HUES48 (cell line): ENCODE data around the gene BMPR1B.

ENCODE experiments used
- H3K27ac ChIP-seq: one replicate; pipeline ENCODE4 v1.7.0; 2013; ENCODE audit warnings: low read depth, low read length, inconsistent platforms
- H3K27me3 ChIP-seq: 2 replicates; pipeline ENCODE4 v1.6.1; 2013; ENCODE audit warnings: mild to moderate bottlenecking, low read length; ENCODE audit not compliant: control insufficient read depth, insufficient read depth
- H3K36me3 ChIP-seq: 2 replicates; pipeline ENCODE4 v1.6.1; 2013; ENCODE audit warnings: low read length; ENCODE audit not compliant: control insufficient read depth, insufficient read depth
- H3K4me1 ChIP-seq: 2 replicates; pipeline ENCODE4 v1.6.1; 2013; ENCODE audit warnings: mild to moderate bottlenecking, low read length; ENCODE audit not compliant: control insufficient read depth, insufficient read depth
- H3K4me3 ChIP-seq: 2 replicates; pipeline ENCODE4 v1.5.1; 2013; ENCODE audit warnings: mild to moderate bottlenecking, low read depth, low read length
- H3K9ac ChIP-seq: 2 replicates; pipeline ENCODE4 v1.6.1; 2013; ENCODE audit warnings: mild to moderate bottlenecking, low read depth, low read length, moderate library complexity
- H3K9me3 ChIP-seq: 2 replicates; pipeline ENCODE4 v1.6.1; 2013; ENCODE audit warnings: low read length; ENCODE audit not compliant: control insufficient read depth, insufficient read depth

BMPR1B gene

DNA sequence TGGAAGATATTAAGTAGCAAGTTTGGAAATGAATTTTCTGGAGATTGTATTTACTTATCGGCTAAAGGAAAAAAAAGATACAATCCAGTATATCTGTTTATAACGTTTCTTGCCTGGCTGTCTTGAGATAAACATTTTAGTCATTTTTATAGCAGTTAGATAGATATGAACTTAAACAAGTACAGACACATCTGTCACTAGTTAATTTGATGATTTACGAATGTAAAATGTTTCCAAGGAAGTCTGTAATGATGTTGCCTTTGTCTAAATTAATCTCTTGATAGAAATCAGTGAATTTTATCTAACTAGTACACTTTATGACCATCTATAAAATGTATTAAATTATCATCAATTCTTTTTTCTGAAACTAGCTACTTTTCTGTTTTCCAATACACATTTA is 5.7 kb downstream of the BMPR1B start:
- Histone ChIP-seq H3K9me3 (no peaks in the 10 kb centered on the region), H3K27me3 (peaks cover 24% of the 10 kb centered on the region), H3K4me1 (peaks cover 11% of the 10 kb centered on the region), H3K9ac (no peak overlapping the region), H3K27ac (no peak overlapping the region), H3K36me3 (no peaks in the 10 kb centered on the region), H3K4me3 (no peak overlapping the region)

DNA sequence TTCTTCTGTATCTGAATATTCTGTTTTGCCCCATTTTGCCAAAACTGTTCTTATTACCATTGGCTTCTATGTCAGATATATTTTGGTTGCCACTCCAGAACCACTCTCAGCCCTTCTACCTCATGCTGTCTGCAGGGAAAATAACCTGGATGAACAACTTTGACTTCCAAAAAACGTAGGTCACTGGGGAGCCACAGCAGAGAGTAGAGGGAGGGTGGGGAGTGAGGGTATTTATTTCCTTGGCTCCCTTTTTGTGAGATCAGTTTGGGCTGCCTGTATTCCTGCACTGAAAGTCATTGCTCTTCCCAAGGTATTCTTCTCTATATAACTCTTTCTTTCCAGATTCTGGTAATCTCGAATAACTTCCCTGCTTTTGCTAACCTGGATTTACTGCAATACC is 6.3 kb downstream of the BMPR1B start:
- H3K36me3 ChIP-seq = no peaks in the 10 kb centered on the region
- H3K27me3 ChIP-seq = peaks cover 18% of the 10 kb centered on the region
- H3K4me3 ChIP-seq = no peak overlapping the region
- H3K9me3 ChIP-seq = no peaks in the 10 kb centered on the region
- H3K27ac ChIP-seq = no peak overlapping the region
- H3K9ac ChIP-seq = no peak overlapping the region
- H3K4me1 ChIP-seq = peaks cover 10% of the 10 kb centered on the region

DNA sequence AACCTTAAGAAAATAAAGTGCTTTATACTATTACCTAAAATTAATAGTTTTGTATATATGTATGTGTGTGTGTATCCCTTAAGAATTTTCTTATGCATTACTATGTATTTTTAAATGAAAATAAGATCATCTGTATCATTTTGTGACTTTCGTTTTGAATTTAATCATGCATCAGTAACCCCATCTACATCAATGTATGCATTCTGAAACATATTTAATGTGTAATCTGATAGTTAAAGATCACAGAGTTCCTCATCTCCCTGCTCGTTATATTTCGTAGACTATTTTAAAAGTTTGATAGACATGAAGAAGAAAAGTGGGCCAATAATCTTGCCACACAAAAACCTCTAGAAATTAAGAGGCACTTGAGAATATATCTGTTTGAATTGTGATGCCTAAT is 7.4 kb downstream of the BMPR1B start:
- H3K4me3 ChIP-seq = no peak overlapping the region
- H3K9me3 ChIP-seq = no peaks in the 10 kb centered on the region
- no peak overlapping the region for H3K9ac ChIP-seq
- H3K27ac ChIP-seq = no peak overlapping the region
- peaks cover 7% of the 10 kb centered on the region for H3K27me3 ChIP-seq
- peaks cover 4% of the 10 kb centered on the region; the same call in 1 of the 2 replicates for H3K4me1 ChIP-seq
- no peaks in the 10 kb centered on the region for H3K36me3 ChIP-seq

DNA sequence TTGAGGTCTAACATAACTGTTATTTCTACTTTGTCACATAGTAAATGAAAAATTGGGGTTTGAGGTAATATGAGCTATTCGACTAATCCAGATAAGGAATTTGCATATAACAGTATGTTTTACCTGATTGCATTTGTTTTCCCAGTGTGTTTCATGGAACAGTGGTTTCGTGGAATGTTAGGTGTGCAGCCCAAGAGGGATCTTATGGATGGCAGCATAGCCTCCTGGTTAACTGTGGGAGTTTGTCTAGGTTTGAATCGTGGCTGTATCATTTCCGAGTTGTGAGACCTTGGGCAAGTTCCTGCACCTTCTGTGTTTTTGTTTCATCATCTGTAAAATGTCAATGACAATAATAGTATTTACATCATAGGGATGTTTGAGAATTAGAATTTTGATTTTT is 7.9 kb downstream of the BMPR1B start:
- H3K4me3 ChIP-seq = no peak overlapping the region
- peaks cover 3% of the 10 kb centered on the region; the same call in 1 of the 2 replicates for H3K27me3 ChIP-seq
- peaks cover 4% of the 10 kb centered on the region; the same call in 1 of the 2 replicates for H3K4me1 ChIP-seq
- H3K27ac ChIP-seq = no peak overlapping the region
- no peaks in the 10 kb centered on the region for H3K36me3 ChIP-seq
- no peak overlapping the region for H3K9ac ChIP-seq
- no peaks in the 10 kb centered on the region for H3K9me3 ChIP-seq

DNA sequence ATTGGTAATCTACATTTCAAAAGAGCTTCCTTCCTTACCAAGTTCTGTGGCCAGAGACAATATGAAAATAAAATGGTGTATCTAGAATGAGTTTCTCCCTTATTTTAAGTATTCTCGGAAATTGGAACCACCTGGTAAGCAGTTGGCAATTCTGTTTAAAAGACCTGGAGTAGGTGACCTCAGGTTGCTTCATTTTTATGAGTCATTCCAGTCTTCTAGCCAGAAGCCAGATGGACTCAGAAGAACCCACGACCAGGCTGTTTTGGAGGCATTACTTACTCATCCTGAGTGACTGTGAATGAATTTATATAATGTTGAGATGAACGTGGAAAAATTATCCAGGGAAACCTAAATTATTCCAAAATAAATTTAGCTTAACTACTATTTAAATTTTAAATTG is 9.1 kb downstream of the BMPR1B start:
- Histone ChIP-seq H3K27ac (no peak overlapping the region), H3K27me3 (no peaks in the 10 kb centered on the region), H3K4me3 (no peak overlapping the region)

DNA sequence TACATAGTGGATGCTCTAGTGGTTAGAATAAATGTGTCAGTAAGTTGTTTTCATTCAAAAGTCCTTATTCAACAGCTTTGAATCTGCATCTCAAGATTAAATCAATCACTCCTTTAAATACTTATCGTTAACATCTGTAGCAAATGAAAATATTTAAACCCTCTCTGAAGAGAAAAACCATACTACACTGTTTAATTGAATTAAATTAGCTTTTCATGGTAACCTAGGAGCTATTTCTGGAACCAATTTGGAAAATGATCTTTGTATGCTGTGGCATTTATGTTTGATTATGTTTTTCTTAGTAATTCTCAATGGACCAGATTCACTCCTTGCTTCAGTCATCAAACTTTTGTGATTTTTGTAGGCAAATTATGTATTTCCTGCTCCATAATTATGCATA is 9.7 kb downstream of the BMPR1B start:
- no peak overlapping the region for H3K27ac ChIP-seq
- no peak overlapping the region for H3K4me3 ChIP-seq
- no peaks in the 10 kb centered on the region for H3K27me3 ChIP-seq
- no peaks in the 10 kb centered on the region for H3K36me3 ChIP-seq
- H3K4me1 ChIP-seq = no peaks in the 10 kb centered on the region
- H3K9me3 ChIP-seq = no peaks in the 10 kb centered on the region
- H3K9ac ChIP-seq = no peak overlapping the region

More for the DNA sequence above, 9.1 kb downstream of the BMPR1B start:
- H3K4me1 ChIP-seq = no peaks in the 10 kb centered on the region
- H3K36me3 ChIP-seq = no peaks in the 10 kb centered on the region
- no peak overlapping the region for H3K9ac ChIP-seq
- H3K9me3 ChIP-seq = no peaks in the 10 kb centered on the region

DNA sequence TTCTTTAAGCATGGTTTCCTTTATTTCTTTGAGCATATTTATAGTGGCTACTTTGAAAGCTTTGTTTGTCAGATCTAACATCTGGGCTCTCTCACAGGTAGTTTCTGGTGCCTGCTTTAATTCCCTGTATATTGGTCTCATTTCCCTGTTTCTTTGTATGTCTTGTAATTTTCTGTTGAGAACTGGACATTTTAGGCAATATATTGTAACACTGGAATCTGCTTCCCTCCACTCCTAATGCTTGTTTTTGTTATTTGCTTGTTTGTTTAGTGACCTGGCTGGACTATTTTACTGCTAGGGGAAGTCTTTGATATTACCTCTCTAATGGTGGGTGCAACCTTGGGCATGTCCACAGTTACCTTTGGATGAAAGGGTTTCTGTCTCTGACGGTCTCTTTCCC is 25.0 kb downstream of the BMPR1B start:
- Histone ChIP-seq H3K4me3 (no peak overlapping the region), H3K27ac (no peak overlapping the region), H3K9ac (no peak overlapping the region), H3K9me3 (no peaks in the 10 kb centered on the region), H3K36me3 (no peaks in the 10 kb centered on the region), H3K27me3 (no peaks in the 10 kb centered on the region), H3K4me1 (no peaks in the 10 kb centered on the region)

DNA sequence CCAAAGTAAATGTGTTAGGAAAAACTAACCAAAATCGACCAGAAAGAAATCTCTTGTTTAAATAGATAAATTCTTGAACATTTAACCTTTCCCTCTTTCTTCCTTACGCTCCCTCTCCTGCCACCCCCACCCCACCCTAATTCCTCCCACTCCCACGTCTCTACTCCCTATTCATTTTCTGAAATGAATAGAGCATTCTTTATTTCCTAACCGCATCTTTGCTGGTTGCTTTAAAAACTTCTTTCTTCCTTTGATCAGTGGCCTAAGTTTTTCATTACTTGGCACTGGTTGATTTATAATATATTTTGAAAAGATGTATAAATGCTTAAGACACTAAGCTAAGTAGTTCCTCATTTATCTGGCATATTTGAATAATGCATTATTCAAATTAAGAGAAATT is 33.9 kb downstream of the BMPR1B start:
- Histone ChIP-seq H3K27ac (no peak overlapping the region), H3K36me3 (no peaks in the 10 kb centered on the region), H3K9ac (no peak overlapping the region), H3K4me3 (no peak overlapping the region), H3K4me1 (no peaks in the 10 kb centered on the region), H3K27me3 (no peaks in the 10 kb centered on the region), H3K9me3 (no peaks in the 10 kb centered on the region)

DNA sequence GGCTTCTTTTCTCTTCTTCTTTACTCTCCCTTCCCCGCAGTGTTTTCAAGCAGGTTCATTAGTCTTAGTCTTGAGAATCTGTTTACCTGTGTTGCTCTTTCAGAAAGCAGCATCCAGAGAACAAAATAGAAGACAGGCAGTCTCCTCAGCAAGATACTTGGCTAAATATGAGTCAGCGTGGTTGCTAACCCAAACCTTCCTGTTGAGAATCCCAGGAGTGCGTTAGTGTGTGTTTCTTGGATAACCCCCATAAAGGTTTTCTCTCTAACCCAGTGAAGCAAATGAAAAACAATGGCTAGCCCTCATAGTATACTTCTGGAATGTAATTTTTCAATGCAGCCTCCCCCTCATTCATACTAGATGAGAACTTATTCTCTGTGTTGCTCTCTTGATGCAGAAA is 41.1 kb downstream of the BMPR1B start:
- Histone ChIP-seq H3K27me3 (no peaks in the 10 kb centered on the region), H3K4me1 (no peaks in the 10 kb centered on the region), H3K36me3 (no peaks in the 10 kb centered on the region), H3K4me3 (no peak overlapping the region), H3K9ac (no peak overlapping the region), H3K9me3 (no peaks in the 10 kb centered on the region), H3K27ac (no peak overlapping the region)

DNA sequence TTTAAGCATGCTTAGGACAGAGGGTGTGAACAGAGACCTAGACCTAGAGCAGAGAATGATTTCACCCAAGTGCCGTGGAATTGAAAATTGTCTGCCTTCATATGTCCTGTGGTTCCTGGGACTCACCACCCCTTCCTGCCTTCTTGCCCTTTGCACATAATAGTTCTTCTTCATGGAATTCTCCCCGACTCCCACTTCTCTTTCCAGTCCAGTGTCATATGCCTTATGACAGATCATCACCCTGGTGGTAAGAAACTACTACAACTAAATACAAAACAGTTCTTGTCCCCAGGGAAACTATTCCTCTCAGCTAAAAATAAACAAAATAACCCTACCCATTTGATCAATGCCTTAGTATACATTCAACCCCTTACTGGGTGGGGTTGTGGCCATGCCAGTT is 43.3 kb downstream of the BMPR1B start:
- H3K27me3 ChIP-seq = no peaks in the 10 kb centered on the region
- no peak overlapping the region for H3K9ac ChIP-seq
- no peak overlapping the region for H3K27ac ChIP-seq
- 0 out of 2 replicates have a peak, but pooled peaks cover 3% of the 10 kb centered on the region for H3K4me1 ChIP-seq
- no peaks in the 10 kb centered on the region for H3K9me3 ChIP-seq
- H3K36me3 ChIP-seq = no peaks in the 10 kb centered on the region
- no peak overlapping the region for H3K4me3 ChIP-seq

DNA sequence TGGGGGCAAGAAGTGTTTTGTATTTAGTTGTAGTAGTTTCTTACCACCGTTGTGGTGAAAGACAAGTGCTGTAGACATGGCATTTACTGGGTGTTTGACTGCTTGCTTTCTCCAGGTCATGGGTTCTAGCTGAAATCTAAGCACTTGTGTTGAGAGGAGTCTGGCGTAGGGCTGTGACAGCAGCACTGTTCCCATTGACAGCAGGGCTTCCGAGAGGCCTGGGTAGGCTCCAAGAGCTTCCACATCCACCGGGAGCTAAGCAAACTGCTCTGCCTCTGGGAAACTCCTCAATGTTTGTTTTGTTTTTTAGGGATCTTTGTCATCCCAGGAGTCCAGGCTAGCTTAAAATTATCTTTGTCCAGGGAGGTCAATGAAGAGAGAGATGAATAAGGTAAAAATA is 44.3 kb downstream of the BMPR1B start:
- no peaks in the 10 kb centered on the region for H3K27me3 ChIP-seq
- no peaks in the 10 kb centered on the region for H3K36me3 ChIP-seq
- no peak overlapping the region for H3K4me3 ChIP-seq
- 0 out of 2 replicates have a peak, but pooled peaks cover 5% of the 10 kb centered on the region for H3K4me1 ChIP-seq
- no peaks in the 10 kb centered on the region for H3K9me3 ChIP-seq
- H3K9ac ChIP-seq = no peak overlapping the region
- no peak overlapping the region for H3K27ac ChIP-seq

DNA sequence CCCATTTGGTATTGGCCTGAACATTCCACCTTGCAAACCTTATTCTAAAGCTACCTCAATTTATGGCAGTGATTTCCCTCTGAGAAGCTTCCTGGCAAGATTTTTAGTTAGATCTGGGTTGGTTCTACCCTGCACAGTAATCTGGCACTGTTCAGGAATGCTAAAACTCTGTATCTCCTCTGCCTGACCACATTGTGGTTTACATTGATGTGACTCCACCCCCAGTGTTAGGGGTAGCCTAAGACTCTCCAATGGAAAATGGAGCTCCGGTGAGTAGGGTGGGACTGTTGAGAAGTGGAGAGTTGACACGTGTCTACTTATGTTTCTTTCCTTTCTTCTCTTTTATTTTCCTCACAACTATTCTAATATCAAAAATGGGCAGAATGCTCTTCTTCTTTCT is 45.4 kb downstream of the BMPR1B start:
- Histone ChIP-seq H3K9me3 (no peaks in the 10 kb centered on the region), H3K4me3 (no peak overlapping the region), H3K9ac (no peak overlapping the region), H3K27me3 (no peaks in the 10 kb centered on the region), H3K36me3 (no peaks in the 10 kb centered on the region), H3K4me1 (0 out of 2 replicates have a peak, but pooled peaks cover 5% of the 10 kb centered on the region), H3K27ac (no peak overlapping the region)
